ENCODE measurements around the gene DRD5.

The DRD5 gene

GRCh38 chr4:9826551-9826950, 45.1 kb downstream of the DRD5 start:
- no peaks in the 10 kb centered on the region for H3K79me2 ChIP-seq (ENCODE audit: low read length)
- H3K4me3 ChIP-seq (ENCODE audit: low read length) = no peak overlapping the region
- no peaks in the 10 kb centered on the region for H3F3A ChIP-seq (ENCODE audit: insufficient read depth, low read length)
- no peaks in the 10 kb centered on the region for H3K27me3 ChIP-seq (replicated peaks; ENCODE audit: insufficient read depth, low read length)
- no peaks in the 10 kb centered on the region for H3K36me3 ChIP-seq (replicated peaks; ENCODE audit: insufficient read depth, low read length)
- no peaks in the 10 kb centered on the region for H3K9me2 ChIP-seq (replicated peaks; ENCODE audit: insufficient read depth, low read length)
- TF ChIP-seq EZH2 (optimal IDR thresholded peaks at IDR 0.05; ENCODE audit: low read depth, low read length) (no peak), CTCF (IDR thresholded peaks at IDR 0.05; ENCODE audit: low read length) (no peak), EZH2phosphoT487 (IDR thresholded peaks at IDR 0.05; ENCODE audit: low read length) (no peak)
- H3K9me3 ChIP-seq (replicated peaks; ENCODE audit: insufficient read depth, low read length) = no peaks in the 10 kb centered on the region
- no peak overlapping the region for H3K27ac ChIP-seq (ENCODE audit: low read length)
- H2AFZ ChIP-seq (ENCODE audit: low read length) = no peak overlapping the region
- H3K9ac ChIP-seq (ENCODE audit: low read length) = no peak overlapping the region
- no peaks in the 10 kb centered on the region for H3K4me1 ChIP-seq (ENCODE audit: low read length)
- no peak for DNase-seq
- no peaks in the 10 kb centered on the region for H4K20me1 ChIP-seq (ENCODE audit: insufficient read depth, low read length)
- no peak overlapping the region for H3K4me2 ChIP-seq (ENCODE audit: low read depth, low read length)

- DNase-seq = no peak
- Histone ChIP-seq H2AFZ (ENCODE audit: low read length) (no peak overlapping the region), H3F3A (ENCODE audit: insufficient read depth, low read length) (no peaks in the 10 kb centered on the region), H4K20me1 (ENCODE audit: insufficient read depth, low read length) (no peaks in the 10 kb centered on the region), H3K27ac (ENCODE audit: low read length) (no peak overlapping the region), H3K9me2 (replicated peaks; ENCODE audit: insufficient read depth, low read length) (no peaks in the 10 kb centered on the region), H3K27me3 (replicated peaks; ENCODE audit: insufficient read depth, low read length) (no peaks in the 10 kb centered on the region), H3K9ac (ENCODE audit: low read length) (no peak overlapping the region), H3K79me2 (ENCODE audit: low read length) (no peaks in the 10 kb centered on the region), H3K4me3 (ENCODE audit: low read length) (no peak overlapping the region), H3K36me3 (replicated peaks; ENCODE audit: insufficient read depth, low read length) (no peaks in the 10 kb centered on the region), H3K4me2 (ENCODE audit: low read depth, low read length) (no peak overlapping the region), H3K9me3 (replicated peaks; ENCODE audit: insufficient read depth, low read length) (no peaks in the 10 kb centered on the region), H3K4me1 (ENCODE audit: low read length) (no peaks in the 10 kb centered on the region)
- TF ChIP-seq EZH2phosphoT487 (IDR thresholded peaks at IDR 0.05; ENCODE audit: low read length) = no peak
- TF ChIP-seq EZH2 (optimal IDR thresholded peaks at IDR 0.05; ENCODE audit: low read depth, low read length) = no peak
- TF ChIP-seq CTCF (IDR thresholded peaks at IDR 0.05; ENCODE audit: low read length) = no peak
Observed at GRCh38 chr4:9832640-9833039, 51.2 kb downstream of the DRD5 start.

GRCh38 chr4:9833421-9833820, 52.0 kb downstream of the DRD5 start:
- H3K27me3 ChIP-seq (replicated peaks; ENCODE audit: insufficient read depth, low read length) = no peaks in the 10 kb centered on the region
- H2AFZ ChIP-seq (ENCODE audit: low read length) = no peak overlapping the region
- H3K79me2 ChIP-seq (ENCODE audit: low read length) = no peaks in the 10 kb centered on the region
- H4K20me1 ChIP-seq (ENCODE audit: insufficient read depth, low read length) = no peaks in the 10 kb centered on the region
- no peak for TF ChIP-seq EZH2 (optimal IDR thresholded peaks at IDR 0.05; ENCODE audit: low read depth, low read length)
- no peak for TF ChIP-seq CTCF (IDR thresholded peaks at IDR 0.05; ENCODE audit: low read length)
- TF ChIP-seq EZH2phosphoT487 (IDR thresholded peaks at IDR 0.05; ENCODE audit: low read length) = no peak
- H3K4me1 ChIP-seq (ENCODE audit: low read length) = no peaks in the 10 kb centered on the region
- no peaks in the 10 kb centered on the region for H3K36me3 ChIP-seq (replicated peaks; ENCODE audit: insufficient read depth, low read length)
- no peak overlapping the region for H3K27ac ChIP-seq (ENCODE audit: low read length)
- no peak overlapping the region for H3K9ac ChIP-seq (ENCODE audit: low read length)
- H3K9me3 ChIP-seq (replicated peaks; ENCODE audit: insufficient read depth, low read length) = no peaks in the 10 kb centered on the region
- no peak overlapping the region for H3K4me2 ChIP-seq (ENCODE audit: low read depth, low read length)
- no peaks in the 10 kb centered on the region for H3K9me2 ChIP-seq (replicated peaks; ENCODE audit: insufficient read depth, low read length)
- H3K4me3 ChIP-seq (ENCODE audit: low read length) = no peak overlapping the region
- DNase-seq = no peak
- no peaks in the 10 kb centered on the region for H3F3A ChIP-seq (ENCODE audit: insufficient read depth, low read length)

Data from MM.1S (cell line).